ENCODE results near the gene THTPA.

Gene THTPA

DNA sequence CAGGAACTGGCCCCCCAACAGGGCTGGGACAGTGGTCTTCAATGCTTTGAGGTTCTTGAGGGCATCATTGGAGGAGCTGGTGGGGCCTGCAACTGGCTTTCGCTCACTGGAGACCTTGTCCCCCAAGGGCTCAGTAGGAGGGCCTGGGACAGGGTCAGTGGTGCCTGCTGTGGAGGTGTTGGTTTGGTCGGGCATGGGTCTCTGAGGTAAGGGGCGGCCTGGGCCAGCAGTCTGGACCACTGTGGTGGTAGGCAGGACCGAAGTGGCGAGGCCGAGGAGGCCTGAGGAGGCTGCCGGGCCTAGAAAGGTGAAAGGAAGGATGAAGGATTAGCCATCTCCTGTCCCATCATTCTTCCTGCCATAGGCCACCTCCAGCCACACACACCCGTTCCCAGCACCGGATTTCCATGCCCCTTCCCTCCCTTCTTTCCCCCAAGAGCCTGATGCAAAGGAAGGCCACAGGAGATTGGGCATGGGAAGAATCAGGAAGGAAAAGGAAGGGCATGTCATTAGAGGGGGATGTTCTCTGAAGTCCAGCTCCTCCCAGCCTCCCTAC is 33.4 kb upstream of the THTPA start:
- no peaks in the 10 kb centered on the region for H3K9me3 ChIP-seq (ENCODE audit: insufficient read depth, low read depth, low read length)
- H3K36me3 ChIP-seq (ENCODE audit: insufficient read depth, low read length), result peaks cover 33% of the 10 kb centered on the region
- 93% methylated on average over 9 of the region's 9 CpGs for WGBS
- no peak overlapping the region for H3K9ac ChIP-seq (ENCODE audit: low read depth, low read length)
- H3K27ac ChIP-seq (ENCODE audit: low read depth, low read length), result no peak overlapping the region
- no peaks in the 10 kb centered on the region for H3K27me3 ChIP-seq (ENCODE audit: insufficient read depth, low read length)
- H3K4me1 ChIP-seq (ENCODE audit: insufficient read depth, low read length), result peaks cover 30% of the 10 kb centered on the region
- H3K4me3 ChIP-seq (ENCODE audit: low read length), result no peak overlapping the region

DNA sequence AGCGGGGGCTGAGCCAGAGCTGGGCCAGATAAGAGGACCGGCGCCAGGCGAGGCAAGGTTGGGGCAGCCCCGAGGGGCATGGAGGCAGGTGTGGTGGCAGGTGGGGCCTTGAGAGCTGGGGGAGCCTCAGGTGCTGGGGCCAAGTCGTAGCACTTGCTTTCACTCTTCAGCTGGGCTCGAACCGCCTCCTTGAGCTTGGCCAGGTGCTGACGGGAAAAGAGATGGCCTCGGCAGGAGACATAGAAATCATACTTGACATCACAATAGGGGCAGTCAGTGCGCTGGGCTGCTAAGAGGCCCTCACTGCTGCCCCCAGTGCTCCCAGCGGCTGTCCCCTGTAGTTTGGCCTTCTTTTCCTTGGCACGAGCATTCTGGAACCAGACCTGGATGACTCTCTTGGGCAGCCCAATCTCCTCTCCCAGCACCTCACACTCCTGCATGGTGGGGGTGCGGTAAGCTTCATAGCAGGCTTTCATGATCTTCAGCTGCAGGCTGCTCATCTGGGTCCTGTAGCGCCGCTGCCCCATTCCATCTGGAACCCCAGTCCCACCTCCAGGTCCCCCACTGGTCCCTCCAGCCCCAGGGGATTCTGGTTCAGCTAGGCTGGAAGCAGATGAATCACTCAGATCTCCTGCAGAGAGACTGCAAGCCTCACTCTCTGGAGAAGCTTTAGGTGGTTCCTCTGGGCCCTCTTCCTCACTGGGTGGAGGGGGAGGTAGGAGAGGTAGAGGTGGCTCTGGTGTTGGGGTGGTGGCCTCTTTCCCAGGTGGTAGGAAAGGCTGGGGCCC is 32.6 kb upstream of the THTPA start:
- Histone ChIP-seq H3K4me3 (ENCODE audit: low read length) (no peak overlapping the region), H3K9ac (ENCODE audit: low read depth, low read length) (no peak overlapping the region), H3K36me3 (ENCODE audit: insufficient read depth, low read length) (peaks cover 38% of the 10 kb centered on the region), H3K4me1 (ENCODE audit: insufficient read depth, low read length) (peaks cover 28% of the 10 kb centered on the region), H3K9me3 (ENCODE audit: insufficient read depth, low read depth, low read length) (no peaks in the 10 kb centered on the region), H3K27ac (ENCODE audit: low read depth, low read length) (no peak overlapping the region), H3K27me3 (ENCODE audit: insufficient read depth, low read length) (no peaks in the 10 kb centered on the region)
- WGBS, result 89% methylated on average over 16 of the region's 16 CpGs

DNA sequence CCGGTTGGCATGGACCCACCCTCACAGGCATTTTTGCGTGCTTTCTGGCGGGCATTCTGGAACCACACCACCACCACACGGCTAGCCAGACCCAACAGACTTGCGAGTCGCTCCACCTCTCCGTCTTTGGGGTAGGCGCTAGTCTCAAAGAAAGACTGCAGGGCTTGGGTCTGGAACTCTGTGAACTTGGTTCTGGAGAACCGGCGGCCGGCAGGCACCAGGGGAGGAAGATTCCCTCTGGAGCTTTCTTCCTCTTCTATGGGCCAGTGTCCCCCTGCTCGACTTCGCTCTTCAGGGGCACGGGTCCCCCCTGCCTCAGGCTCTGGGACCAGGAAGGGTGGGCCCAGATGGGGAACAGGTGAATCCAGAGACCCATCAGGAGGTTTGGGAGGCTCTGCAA is 31.1 kb upstream of the THTPA start:
- Histone ChIP-seq H3K4me3 (ENCODE audit: low read length) (no peak overlapping the region), H3K27me3 (ENCODE audit: insufficient read depth, low read length) (no peaks in the 10 kb centered on the region), H3K27ac (ENCODE audit: low read depth, low read length) (no peak overlapping the region), H3K9me3 (ENCODE audit: insufficient read depth, low read depth, low read length) (no peaks in the 10 kb centered on the region), H3K36me3 (ENCODE audit: insufficient read depth, low read length) (peaks cover 52% of the 10 kb centered on the region), H3K4me1 (ENCODE audit: insufficient read depth, low read length) (peaks cover 14% of the 10 kb centered on the region), H3K9ac (ENCODE audit: low read depth, low read length) (no peak overlapping the region)
- 96% methylated on average over 14 of the region's 14 CpGs for WGBS

DNA sequence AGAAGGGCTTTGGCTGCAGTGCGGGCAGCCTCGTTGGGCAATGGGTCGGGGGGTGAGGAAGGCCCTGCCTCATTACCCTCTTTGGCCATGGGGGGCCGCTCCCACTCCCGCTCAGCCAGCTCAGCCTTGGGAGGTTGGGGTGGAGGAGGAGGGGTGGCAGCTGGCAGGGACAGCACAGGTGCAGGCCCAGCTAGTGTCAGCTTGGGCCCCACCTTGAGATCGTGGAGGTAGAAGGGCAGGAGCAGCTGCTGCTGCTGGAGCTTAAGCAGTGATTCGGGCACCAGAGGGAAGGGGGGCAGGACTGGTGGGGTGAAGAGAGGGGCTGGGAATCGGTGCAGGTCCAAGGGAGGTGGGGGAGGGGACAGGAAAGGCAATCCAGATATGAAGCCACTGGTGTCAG is 30.5 kb upstream of the THTPA start:
- H3K4me1 ChIP-seq (ENCODE audit: insufficient read depth, low read length), result peaks cover 12% of the 10 kb centered on the region
- H3K27ac ChIP-seq (ENCODE audit: low read depth, low read length), result no peak overlapping the region
- H3K4me3 ChIP-seq (ENCODE audit: low read length), result no peak overlapping the region
- no peaks in the 10 kb centered on the region for H3K27me3 ChIP-seq (ENCODE audit: insufficient read depth, low read length)
- no peaks in the 10 kb centered on the region for H3K9me3 ChIP-seq (ENCODE audit: insufficient read depth, low read depth, low read length)
- H3K9ac ChIP-seq (ENCODE audit: low read depth, low read length), result no peak overlapping the region
- peaks cover 57% of the 10 kb centered on the region for H3K36me3 ChIP-seq (ENCODE audit: insufficient read depth, low read length)
- 88% methylated on average over 8 of the region's 8 CpGs for WGBS

DNA sequence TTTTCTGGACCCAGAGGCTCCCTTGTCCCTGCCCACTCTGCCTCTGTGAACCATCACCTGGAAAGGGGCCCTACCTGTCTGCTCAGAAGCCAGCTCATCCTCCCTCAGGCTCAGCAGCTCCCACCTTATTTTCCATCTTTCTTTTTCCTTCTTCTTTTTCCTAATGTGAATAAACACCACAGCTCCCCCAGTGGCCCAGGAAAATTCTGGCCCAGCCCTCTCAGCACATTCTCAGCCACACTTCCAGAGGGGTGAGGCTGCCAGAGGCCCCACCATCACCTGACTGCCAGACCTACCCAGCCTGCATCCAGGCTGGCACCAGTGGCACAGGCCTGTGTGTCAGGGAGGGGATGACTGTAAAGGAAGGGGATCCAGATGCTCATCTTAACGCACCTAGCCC is 27.5 kb upstream of the THTPA start:
- Histone ChIP-seq H3K27ac (ENCODE audit: low read depth, low read length) (no peak overlapping the region), H3K9ac (ENCODE audit: low read depth, low read length) (peak overlapping the region; percentile 37; the same call in 1 of the 2 replicates), H3K36me3 (ENCODE audit: insufficient read depth, low read length) (peaks cover 81% of the 10 kb centered on the region), H3K4me1 (ENCODE audit: insufficient read depth, low read length) (peaks cover 10% of the 10 kb centered on the region), H3K27me3 (ENCODE audit: insufficient read depth, low read length) (no peaks in the 10 kb centered on the region), H3K9me3 (ENCODE audit: insufficient read depth, low read depth, low read length) (no peaks in the 10 kb centered on the region), H3K4me3 (ENCODE audit: low read length) (no peak overlapping the region)
- 89% methylated on average over 1 of the region's 1 CpG for WGBS

DNA sequence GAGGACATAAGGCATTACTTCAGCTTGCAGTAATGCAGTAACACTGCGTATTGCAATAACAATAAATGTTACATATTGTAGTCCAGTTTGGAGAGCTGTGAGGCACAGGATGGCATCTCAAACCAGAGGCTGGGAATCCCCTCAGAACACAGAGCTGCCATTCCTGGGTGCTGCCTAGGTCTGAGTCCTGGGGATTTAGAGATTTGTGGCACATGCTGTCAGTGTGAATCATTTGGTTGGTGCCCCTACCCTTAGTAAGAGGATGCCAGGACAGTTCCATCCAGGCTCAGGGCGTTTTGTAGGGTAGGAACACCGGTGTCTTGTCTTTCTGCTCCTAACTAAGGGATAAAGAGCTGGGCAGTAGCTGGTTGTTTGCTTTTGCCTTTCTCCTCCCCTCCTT is 27.1 kb upstream of the THTPA start:
- Histone ChIP-seq H3K9me3 (ENCODE audit: insufficient read depth, low read depth, low read length) (no peaks in the 10 kb centered on the region), H3K4me1 (ENCODE audit: insufficient read depth, low read length) (peaks cover 10% of the 10 kb centered on the region), H3K27ac (ENCODE audit: low read depth, low read length) (no peak overlapping the region), H3K27me3 (ENCODE audit: insufficient read depth, low read length) (no peaks in the 10 kb centered on the region), H3K36me3 (ENCODE audit: insufficient read depth, low read length) (peaks cover 84% of the 10 kb centered on the region), H3K4me3 (ENCODE audit: low read length) (no peak overlapping the region), H3K9ac (ENCODE audit: low read depth, low read length) (no peak overlapping the region)
- WGBS, result 100% methylated on average over 3 of the region's 3 CpGs

DNA sequence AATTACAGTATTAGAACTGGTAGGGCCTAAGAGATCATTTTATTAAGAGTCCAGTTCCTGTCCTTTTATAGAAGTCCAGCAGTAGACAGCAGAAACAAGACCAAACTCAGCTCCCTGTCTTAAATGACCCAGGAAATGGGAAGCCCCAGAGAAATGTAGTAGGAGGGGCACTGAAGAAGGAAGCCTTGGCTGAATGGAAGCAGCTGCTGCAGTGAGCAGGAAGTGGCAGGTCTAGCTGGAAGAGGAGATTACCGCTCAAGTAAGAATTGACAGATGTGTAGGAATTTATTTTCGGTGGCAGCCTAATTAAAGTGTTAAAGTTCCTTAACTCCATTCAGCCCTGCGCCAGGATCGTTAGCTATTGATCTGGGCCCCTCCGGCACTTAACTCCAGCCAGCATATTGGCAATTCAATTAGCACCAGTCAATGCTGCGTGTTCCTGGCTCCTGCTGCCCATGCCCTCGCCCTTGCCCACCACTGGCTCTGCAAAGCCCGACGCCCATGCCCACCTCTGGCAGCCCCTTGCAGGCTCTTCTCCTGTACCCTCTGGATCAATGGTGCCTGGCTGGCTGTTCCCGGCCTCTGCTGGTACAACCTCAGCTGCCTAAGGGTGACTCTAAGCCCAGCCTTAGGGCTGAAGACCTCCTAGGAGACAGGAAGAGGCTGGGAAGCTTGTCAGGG is 25.6 kb upstream of the THTPA start:
- WGBS, result 94% methylated on average over 10 of the region's 10 CpGs
- no peaks in the 10 kb centered on the region for H3K9me3 ChIP-seq (ENCODE audit: insufficient read depth, low read depth, low read length)
- H3K27me3 ChIP-seq (ENCODE audit: insufficient read depth, low read length), result no peaks in the 10 kb centered on the region
- peaks cover 85% of the 10 kb centered on the region for H3K36me3 ChIP-seq (ENCODE audit: insufficient read depth, low read length)
- H3K4me1 ChIP-seq (ENCODE audit: insufficient read depth, low read length), result peaks cover 10% of the 10 kb centered on the region
- no peak overlapping the region for H3K27ac ChIP-seq (ENCODE audit: low read depth, low read length)
- H3K9ac ChIP-seq (ENCODE audit: low read depth, low read length), result no peak overlapping the region
- no peak overlapping the region for H3K4me3 ChIP-seq (ENCODE audit: low read length)

DNA sequence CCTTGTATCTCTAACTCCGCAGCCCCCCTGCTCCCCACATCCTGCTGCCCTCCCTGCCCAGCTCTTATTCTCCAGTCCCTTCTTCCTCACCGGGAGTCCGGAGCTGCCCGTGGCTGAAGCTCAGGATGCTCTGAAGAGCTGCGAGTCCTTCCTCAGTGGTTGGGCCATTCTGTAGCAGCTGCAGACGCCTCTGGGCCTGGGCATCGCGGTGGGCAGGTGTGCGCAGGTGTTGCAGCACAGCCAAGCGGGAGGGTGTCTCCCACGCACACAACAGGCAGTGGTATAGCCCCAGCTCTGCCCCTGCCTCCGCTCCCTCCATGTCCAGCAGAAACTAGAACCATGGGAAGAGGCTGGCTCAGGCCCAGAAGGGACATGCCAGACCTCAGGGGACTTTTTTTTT is 24.7 kb upstream of the THTPA start:
- H3K36me3 ChIP-seq (ENCODE audit: insufficient read depth, low read length), result peaks cover 82% of the 10 kb centered on the region
- no peak overlapping the region for H3K27ac ChIP-seq (ENCODE audit: low read depth, low read length)
- no peaks in the 10 kb centered on the region for H3K9me3 ChIP-seq (ENCODE audit: insufficient read depth, low read depth, low read length)
- no peaks in the 10 kb centered on the region for H3K27me3 ChIP-seq (ENCODE audit: insufficient read depth, low read length)
- WGBS, result 94% methylated on average over 12 of the region's 12 CpGs
- H3K4me3 ChIP-seq (ENCODE audit: low read length), result no peak overlapping the region
- no peak overlapping the region for H3K9ac ChIP-seq (ENCODE audit: low read depth, low read length)
- H3K4me1 ChIP-seq (ENCODE audit: insufficient read depth, low read length), result peaks cover 16% of the 10 kb centered on the region

DNA sequence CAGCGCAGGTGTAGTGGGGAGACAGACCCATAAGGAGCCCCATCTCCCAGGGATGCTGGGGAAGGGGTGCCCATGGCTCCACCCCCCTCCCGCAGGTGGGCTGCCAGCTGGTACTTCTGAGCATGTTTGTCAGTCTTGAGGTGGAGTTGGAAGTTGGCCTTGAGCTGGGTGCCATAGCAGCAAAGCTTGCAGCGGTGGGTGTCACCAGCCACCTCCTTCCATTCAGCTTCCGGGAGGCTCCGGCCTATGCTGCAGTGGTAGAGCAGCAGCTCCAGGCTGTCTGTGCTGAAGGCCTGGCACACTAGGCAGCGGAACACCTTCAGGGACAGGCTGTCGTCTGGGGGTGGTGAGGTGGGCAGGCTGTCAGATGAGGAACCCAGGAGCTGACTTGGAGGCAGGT is 23.4 kb upstream of the THTPA start:
- Histone ChIP-seq H3K9ac (ENCODE audit: low read depth, low read length) (no peak overlapping the region), H3K27me3 (ENCODE audit: insufficient read depth, low read length) (no peaks in the 10 kb centered on the region), H3K4me1 (ENCODE audit: insufficient read depth, low read length) (peaks cover 24% of the 10 kb centered on the region), H3K27ac (ENCODE audit: low read depth, low read length) (no peak overlapping the region), H3K36me3 (ENCODE audit: insufficient read depth, low read length) (peaks cover 70% of the 10 kb centered on the region), H3K4me3 (ENCODE audit: low read length) (no peak overlapping the region), H3K9me3 (ENCODE audit: insufficient read depth, low read depth, low read length) (no peaks in the 10 kb centered on the region)
- 95% methylated on average over 7 of the region's 7 CpGs for WGBS

DNA sequence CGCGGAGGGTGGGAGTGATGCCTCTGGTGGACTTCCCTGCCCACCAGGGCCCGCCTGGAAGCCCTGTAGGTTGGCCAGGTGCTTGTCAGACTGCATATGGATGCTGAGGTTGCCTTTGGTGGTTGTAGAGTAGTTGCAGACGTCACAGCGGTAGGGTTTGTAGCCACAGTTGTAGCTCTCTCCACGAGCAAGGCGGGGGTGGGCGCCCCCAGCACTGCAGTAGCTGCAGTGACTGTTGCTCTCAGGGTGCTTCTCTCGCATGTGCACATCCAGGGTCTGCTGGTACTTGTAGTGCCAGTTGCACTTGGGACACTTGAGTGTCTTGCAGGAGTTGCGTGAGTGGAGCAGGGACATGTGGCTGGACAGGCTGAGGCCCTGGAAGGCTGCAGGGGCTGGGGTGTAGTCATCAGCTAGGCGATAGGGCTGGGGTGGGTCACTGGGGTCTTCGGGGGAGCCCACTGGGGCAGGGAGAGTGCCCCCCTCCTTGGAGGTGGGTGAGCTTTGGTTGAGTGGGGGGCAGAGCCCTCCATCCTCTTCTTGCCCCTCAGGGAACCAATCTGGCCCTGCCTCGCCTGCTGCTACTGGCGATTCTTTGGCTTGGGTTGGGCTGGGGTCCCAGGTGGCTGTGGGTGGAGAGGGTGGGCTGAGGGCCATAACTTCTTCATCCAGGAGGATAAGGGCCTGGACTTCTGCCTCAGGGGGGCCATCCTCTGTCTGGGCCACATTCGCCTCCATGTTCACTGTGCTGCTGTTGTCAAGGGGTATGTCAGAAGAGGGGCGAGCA is 22.2 kb upstream of the THTPA start:
- no peaks in the 10 kb centered on the region for H3K9me3 ChIP-seq (ENCODE audit: insufficient read depth, low read depth, low read length)
- H3K36me3 ChIP-seq (ENCODE audit: insufficient read depth, low read length), result peaks cover 62% of the 10 kb centered on the region
- WGBS, result 93% methylated on average over 16 of the region's 16 CpGs
- H3K27me3 ChIP-seq (ENCODE audit: insufficient read depth, low read length), result no peaks in the 10 kb centered on the region
- H3K9ac ChIP-seq (ENCODE audit: low read depth, low read length), result no peak overlapping the region
- H3K4me1 ChIP-seq (ENCODE audit: insufficient read depth, low read length), result peaks cover 24% of the 10 kb centered on the region
- no peak overlapping the region for H3K27ac ChIP-seq (ENCODE audit: low read depth, low read length)
- no peak overlapping the region for H3K4me3 ChIP-seq (ENCODE audit: low read length)

DNA sequence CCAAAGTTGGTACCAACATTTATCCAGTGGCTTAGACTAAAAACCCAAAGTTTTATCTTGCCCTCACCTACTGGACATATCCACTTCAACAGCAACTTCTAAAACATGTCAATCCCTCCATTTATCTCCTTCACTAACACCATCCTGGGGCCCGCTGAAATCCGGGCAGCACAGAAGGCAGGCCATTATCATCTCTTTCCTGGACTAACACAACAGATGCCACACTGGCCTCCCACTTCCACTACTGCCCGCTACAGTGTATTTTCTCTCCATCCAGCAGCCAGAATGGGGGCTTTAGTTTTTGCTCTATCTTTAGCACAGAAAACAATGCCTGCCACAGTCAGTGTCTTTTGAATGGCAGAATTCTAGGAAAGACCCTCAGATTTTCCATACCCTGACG is 20.1 kb upstream of the THTPA start:
- H3K36me3 ChIP-seq (ENCODE audit: insufficient read depth, low read length), result peaks cover 43% of the 10 kb centered on the region
- H3K9me3 ChIP-seq (ENCODE audit: insufficient read depth, low read depth, low read length), result no peaks in the 10 kb centered on the region
- 91% methylated on average over 4 of the region's 4 CpGs for WGBS
- no peaks in the 10 kb centered on the region for H3K27me3 ChIP-seq (ENCODE audit: insufficient read depth, low read length)
- H3K4me3 ChIP-seq (ENCODE audit: low read length), result no peak overlapping the region
- H3K9ac ChIP-seq (ENCODE audit: low read depth, low read length), result no peak overlapping the region
- H3K4me1 ChIP-seq (ENCODE audit: insufficient read depth, low read length), result peaks cover 26% of the 10 kb centered on the region
- no peak overlapping the region for H3K27ac ChIP-seq (ENCODE audit: low read depth, low read length)

All from HUES64 (cell line).